NCI-H345 treated with DMSO at 0.1 percent for 48 hours (cell line): ENCODE measurements around the gene TDRKH.
"Not testable (repeated sequence)": the region's sequence is repeated elsewhere in the genome, so short reads cannot be mapped to it uniquely, and the experiment has no call there.

Experiments
- DNase-seq: peaks from one replicate; lab custom pipeline; 2025; ENCODE audit not compliant: unreplicated experiment; lab: John Stamatoyannopoulos, UW

TDRKH gene

GRCh38 chr1:151768351-151769066 is 21.8 kb downstream of the TDRKH start:
- DNase-seq, result not testable (repeated sequence)

GRCh38 chr1:151763990-151764389 is 26.3 kb downstream of the TDRKH start:
- DNase-seq, result no peak

- peak; percentile 92 for DNase-seq
Measured at GRCh38 chr1:151762941-151763921, 27.1 kb downstream of the TDRKH start, which contains the start of gene MRPL9. Gene MRPL9 (minus strand): TSS chr1:151763496. CDS start chr1:151763479, 17 bp downstream.

GRCh38 chr1:151760597-151761385 is 29.5 kb downstream of the TDRKH start:
- no peak for DNase-seq

GRCh38 chr1:151759241-151759640 is 31.1 kb downstream of the TDRKH start:
- no peak for DNase-seq

- no peak for DNase-seq
Measured at GRCh38 chr1:151756291-151756690, 34.0 kb downstream of the TDRKH start.

- DNase-seq, result no peak
Measured at GRCh38 chr1:151741516-151741915, 48.8 kb downstream of the TDRKH start.

- no peak for DNase-seq
Measured at GRCh38 chr1:151739590-151740355, 50.5 kb downstream of the TDRKH start.

GRCh38 chr1:151737479-151737878 is 52.8 kb downstream of the TDRKH start:
- DNase-seq, result no peak

GRCh38 chr1:151737026-151737425 is 53.3 kb downstream of the TDRKH start:
- no peak for DNase-seq

- not testable (repeated sequence) for DNase-seq
Measured at GRCh38 chr1:151733995-151734394, 56.3 kb downstream of the TDRKH start.

GRCh38 chr1:151733126-151733525 is 57.2 kb downstream of the TDRKH start:
- DNase-seq, result no peak

GRCh38 chr1:151729966-151730291 is 60.4 kb downstream of the TDRKH start:
- DNase-seq, result no peak

- DNase-seq, result no peak
Measured at GRCh38 chr1:151729157-151729965, 60.9 kb downstream of the TDRKH start.

- DNase-seq, result no peak
Measured at GRCh38 chr1:151728151-151729054, 61.9 kb downstream of the TDRKH start.

- no peak for DNase-seq
Measured at GRCh38 chr1:151723726-151724370, 66.5 kb downstream of the TDRKH start.
